GM12878 (cell line): Measurements from ENCODE around the gene HLTF.

ENCODE experiments used
- BRCA1 ChIP-seq: IDR thresholded peaks from 2 replicates; pipeline ENCODE4 v1.6.1; 2011; ENCODE audit warnings: low read depth, low read length, improper control_type of control experiment
- CTCF ChIP-seq, 3 experiments: IDR thresholded peaks in 2 of 3; conservative IDR thresholded peaks in 1 of 3; 2 replicates each; pipeline ENCODE4 v1.5.1; 2011; ENCODE audit warnings: low read depth in 3 of 3, low read length in 3 of 3, mild to moderate bottlenecking in 3 of 3, control low read depth in 2 of 3, moderate library complexity in 2 of 3, inconsistent platforms in 1 of 3, mixed read lengths in 1 of 3; ENCODE audit not compliant: control insufficient read depth in 2 of 3, insufficient read depth in 1 of 3; ENCODE audit errors: extremely low read depth in 1 of 3
- JUNB ChIP-seq: IDR thresholded peaks from 2 replicates; pipeline ENCODE4 v1.6.1; 2016; ENCODE audit warnings: antibody characterized with exemption, mild to moderate bottlenecking
- NFIC ChIP-seq: IDR thresholded peaks from 2 replicates; pipeline ENCODE4 v1.6.1; 2012; ENCODE audit warnings: low read depth, mild to moderate bottlenecking, inconsistent platforms, low read length, moderate library complexity
- POLR2A ChIP-seq: IDR thresholded peaks from 2 replicates; pipeline ENCODE4 v1.6.1; 2011; ENCODE audit warnings: low read depth, mild to moderate bottlenecking, low read length
- POLR2AphosphoS2 ChIP-seq: IDR thresholded peaks from 2 replicates; pipeline ENCODE4 v1.6.1; 2011; ENCODE audit warnings: low read depth, mild to moderate bottlenecking, low read length, improper control_type of control experiment, moderate library complexity
- POLR2AphosphoS5 ChIP-seq: IDR thresholded peaks from 2 replicates; pipeline ENCODE4 v1.6.1; 2011; ENCODE audit warnings: mild to moderate bottlenecking, low read length, inconsistent platforms
- SMAD1 ChIP-seq: fragments of 450-650 bp; IDR thresholded peaks from 2 replicates; pipeline ENCODE4 v1.6.1; 2018; ENCODE audit warnings: mild to moderate bottlenecking, low read depth; ENCODE audit not compliant: partially characterized antibody
- SP1 ChIP-seq: IDR thresholded peaks from one replicate; pipeline ENCODE4 v1.6.1; 2011; ENCODE audit warnings: low read depth, low read length
- ZBTB11 ChIP-seq: fragments of 450-650 bp; formaldehyde crosslinking; IDR thresholded peaks from 2 replicates; pipeline ENCODE4 v1.5.0; 2022; ENCODE audit warnings: mild to moderate bottlenecking, missing genetic modification characterization
- ZNF384 ChIP-seq: IDR thresholded peaks from 2 replicates; pipeline ENCODE4 v1.6.1; 2012; ENCODE audit warnings: low read depth, mild to moderate bottlenecking, low read length, improper control_type of control experiment, borderline replicate concordance

- no peak for TF ChIP-seq SMAD1
- no peak for TF ChIP-seq JUNB
- no peak for TF ChIP-seq POLR2AphosphoS5
- no peak for TF ChIP-seq CTCF (IDR thresholded peaks at IDR 0.05 in 2 of 3, conservative IDR thresholded peaks at IDR 0.05 in 1 of 3; ENCODE audit: control insufficient read depth in 2 of 3, extremely low read depth in 1 of 3, insufficient read depth in 1 of 3, low read depth in 3 of 3, low read length in 3 of 3)
- no peak for TF ChIP-seq NFIC
- TF ChIP-seq ZNF384: no peak
- no peak for TF ChIP-seq ZBTB11 (CRISPR knock-in tag)
- no peak for TF ChIP-seq POLR2AphosphoS2
- no peak for TF ChIP-seq SP1
- TF ChIP-seq BRCA1: no peak
- TF ChIP-seq POLR2A: no peak
These were observed 33.1 kb upstream of the HLTF start for GRCh38 chr3:149119466-149119865.
